GF-D8 (cell line): ENCODE measurements around the gene ESPL1.

Experiments used
- DNase-seq: peaks from one replicate; lab custom pipeline; 2025; lab: John Stamatoyannopoulos, UW

The ESPL1 gene

DNA sequence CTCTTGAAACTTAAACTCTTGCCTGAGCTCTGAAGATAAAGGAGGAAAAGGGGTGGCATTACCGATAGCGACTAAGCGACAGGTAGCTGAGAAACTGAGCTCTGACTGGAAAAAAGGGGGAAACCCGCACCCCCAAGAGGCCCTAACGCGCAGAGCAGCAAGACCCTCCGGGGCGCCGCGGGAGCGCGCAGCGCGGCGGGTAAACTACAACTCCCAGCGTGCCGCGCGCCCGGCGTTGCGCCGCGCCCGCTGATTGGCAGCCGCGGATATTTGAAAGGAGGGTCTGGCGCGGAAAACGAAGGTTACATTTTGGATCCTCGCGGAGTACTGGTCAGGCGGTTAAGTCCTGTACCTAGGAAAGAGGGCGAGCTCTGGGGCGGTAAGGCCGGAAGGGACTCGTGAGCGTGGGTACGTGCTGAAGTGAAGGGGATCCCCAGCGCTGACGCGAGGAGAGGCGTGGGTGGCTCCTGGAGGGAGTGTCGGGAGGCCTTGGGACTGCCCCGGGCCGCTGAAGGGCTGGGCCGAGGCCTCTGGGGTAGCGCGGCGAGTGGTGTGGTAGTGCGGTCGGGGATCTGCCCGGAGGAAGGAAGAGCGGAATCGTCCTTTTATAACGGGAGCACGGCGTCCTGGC, at the start of gene ESPL1:
TSS of gene ESPL1 (plus strand) at position 301 of the 631 bp plus-strand sequence. CDS start 468 bp downstream, outside the sequence.
- peak; percentile 39 for DNase-seq

DNA sequence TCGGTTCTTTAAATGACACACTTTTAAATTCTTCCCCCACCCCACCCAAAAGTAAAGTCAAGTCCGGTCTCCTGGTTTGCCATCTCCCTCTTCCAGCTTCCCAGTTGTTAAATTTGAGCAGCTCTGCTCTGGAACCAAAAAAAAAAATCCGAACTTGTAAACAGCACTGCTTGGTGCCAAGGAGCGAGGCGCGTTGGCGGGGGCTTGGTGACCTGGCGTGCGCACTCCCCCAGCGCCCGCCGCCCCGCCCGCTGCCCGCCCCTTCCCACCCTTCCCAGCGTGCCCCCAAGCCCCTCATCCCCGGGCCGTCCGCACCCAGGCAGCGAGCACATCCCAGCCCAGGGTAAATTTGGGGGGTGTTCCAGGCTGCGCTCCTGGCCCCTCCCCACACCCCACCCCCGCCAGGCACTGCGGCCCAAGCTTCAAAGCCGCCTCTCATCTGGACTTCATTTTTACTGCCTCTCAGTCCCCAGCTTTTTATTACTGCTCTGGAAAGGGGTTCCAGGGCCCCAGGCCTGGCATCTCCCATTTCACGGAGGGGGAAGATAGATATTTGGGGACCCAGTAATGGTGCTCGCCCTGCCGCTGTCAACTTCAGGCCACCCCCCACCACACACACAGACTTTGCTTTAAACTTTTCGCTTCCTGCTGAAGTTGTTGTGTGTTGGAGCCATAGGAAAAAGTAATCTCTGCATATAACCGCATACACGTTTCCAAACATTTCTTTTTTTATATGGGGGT, 49.4 kb upstream of the ESPL1 start:
- DNase-seq: no peak

DNA sequence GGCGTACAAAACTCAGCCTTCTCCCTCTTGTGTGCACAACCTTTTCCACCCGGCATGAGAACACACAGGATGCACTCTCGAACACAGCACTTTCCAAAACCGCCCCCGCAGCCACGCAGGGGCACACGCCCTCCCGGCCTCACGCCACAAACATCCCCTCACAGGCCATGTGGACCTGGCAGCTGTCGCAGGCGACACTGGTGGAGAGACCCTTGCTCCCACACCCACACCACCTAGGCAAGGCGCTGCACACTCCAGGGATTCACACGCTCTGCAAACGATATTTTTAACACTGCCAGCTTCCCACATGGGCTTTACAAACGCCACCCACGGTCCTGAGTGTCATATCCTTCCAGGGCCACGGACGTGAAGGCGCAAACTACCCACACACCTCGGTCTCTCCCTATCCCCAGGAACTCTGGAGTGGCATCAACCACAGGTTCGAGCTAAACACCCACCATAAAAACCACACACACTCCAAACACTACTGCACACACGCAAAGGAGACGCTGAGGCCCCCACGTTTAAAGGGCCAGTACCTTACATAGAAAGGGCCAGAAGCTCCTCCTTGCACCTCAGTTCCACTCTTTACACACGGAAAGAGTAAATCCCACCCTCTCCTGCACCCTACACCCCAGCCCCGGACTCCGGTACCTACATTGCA, 48.7 kb upstream of the ESPL1 start:
- no peak for DNase-seq

DNA sequence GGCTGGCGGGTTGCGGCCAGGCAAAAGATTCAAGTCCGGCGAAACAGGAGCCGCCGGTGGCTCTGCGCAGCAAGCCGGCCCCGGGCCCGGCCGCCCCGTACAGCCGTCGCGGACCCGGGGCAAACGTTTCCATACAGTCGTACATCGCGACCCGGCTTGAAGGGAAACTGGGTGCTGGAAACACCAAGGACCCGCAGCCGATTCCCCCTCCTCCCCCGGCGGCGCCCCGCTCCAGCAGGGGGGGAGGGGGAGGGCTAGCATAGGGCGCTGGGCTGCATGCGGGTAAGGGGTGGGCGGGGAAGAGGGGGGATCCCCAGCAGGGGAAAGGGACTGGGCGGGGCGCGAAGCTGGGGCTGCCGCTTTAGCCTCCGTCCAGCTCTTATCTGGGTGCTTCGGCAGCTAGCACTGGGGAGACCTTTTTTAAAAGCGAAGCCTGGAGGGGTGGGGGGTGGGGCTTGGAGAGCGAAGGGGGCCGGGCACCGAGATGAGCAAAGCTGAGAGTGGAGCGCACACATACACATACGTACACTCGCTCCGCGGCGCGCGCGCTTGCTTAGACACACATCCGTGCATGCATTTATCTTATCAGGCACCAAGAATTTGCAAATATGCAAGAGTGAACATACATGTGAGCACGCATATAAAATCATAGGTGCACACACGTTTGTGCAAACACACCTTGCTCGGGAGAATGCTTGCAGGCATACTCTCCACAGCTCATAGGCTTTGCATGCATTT, 48.0 kb upstream of the ESPL1 start:
- DNase-seq: peak; percentile 57

DNA sequence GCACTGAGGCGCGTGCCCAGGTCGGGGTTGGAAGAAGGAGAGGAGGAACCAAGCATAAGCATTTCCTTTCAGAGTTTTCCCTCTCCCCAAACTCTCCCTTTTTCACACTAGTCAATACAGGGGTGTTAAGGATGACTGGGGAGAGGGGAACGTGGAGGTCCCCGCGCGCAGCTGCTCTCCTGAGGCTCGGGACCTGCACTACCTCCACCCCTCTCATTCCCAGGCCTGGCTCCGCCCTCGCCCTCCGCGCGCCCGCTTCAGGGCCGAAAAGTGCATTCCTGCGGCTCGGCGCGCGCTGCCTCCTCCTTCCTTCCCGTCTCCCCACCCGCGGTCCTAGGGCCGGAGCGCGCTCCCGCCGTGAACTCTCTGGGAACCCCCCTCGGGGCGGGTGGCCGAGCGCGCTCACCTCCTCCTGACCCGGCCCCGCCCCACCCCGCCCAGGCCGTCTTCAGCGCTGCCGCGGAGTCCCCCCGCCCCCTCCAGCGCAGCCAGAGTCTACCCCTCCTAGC, 47.4 kb upstream of the ESPL1 start:
- DNase-seq: peak; percentile 81

DNA sequence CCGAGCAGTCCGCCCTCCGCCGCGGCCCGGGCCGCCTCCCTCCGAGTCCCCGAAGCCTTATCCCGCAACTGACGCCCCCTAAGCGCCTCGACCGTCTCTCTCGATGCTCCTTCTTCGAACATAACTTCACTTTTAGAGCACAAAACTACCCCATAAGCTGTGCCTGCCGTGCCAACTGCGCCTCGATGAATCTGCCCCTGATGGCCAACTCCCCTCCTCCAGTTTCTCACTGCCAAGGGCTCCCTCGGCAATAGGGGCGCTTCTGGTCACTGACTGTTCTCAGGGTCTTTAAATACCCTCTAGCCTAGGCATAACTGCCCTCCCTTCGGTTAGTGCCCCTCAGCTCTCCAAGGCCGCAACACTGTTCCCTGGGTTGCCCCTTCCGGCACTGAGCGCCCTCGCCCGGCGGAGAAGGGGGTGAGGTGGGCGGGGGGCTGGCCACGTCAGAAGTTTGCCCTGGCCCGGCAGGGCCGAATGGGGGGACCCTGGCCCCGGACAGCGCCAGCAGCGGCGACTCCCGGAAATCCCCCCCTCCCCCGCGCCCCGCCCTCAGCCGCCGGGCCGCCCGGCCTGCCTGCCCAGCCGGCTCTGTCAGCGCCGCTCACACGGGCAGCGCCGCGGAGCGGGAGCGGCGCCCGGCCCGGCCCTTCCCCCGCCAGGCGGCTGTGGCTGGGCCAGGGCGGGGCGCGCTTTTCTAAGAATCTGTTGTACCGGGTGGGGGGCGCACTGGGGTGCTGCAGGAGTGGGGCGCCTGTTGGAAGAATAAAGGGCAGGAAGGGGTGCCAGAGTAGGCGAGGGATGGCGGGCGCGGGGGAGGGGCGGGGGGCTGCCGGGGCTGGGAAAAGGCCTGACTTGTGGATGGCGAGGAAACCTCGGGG, 46.7 kb upstream of the ESPL1 start:
- DNase-seq: no peak

DNA sequence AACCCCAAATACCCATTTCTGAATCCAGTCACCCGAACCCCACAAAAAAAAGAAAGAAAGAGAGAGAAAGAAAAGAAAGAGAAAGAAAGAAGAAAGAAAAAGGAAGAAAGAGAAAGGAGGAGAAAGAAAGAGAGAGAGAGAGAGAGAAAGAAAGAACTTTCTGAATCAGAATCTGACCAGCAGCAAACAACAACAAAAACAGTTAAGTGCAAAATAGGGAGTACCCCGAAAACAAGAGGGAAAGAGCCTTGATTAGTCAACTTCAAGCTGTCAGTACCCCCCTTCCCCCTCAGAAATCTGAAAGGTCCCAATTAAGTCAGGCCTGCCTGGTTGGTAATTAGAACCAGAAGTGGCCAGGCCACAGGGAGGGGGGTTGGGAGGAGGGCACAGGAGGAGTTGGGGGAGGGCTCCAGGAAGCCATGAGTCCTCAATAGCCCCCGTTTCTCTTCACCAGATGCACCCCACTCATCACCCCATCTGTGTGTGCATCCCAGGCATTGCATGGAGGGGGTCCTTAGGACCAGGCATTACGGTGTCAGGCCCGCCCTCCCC, 45.9 kb upstream of the ESPL1 start:
- no peak for DNase-seq

DNA sequence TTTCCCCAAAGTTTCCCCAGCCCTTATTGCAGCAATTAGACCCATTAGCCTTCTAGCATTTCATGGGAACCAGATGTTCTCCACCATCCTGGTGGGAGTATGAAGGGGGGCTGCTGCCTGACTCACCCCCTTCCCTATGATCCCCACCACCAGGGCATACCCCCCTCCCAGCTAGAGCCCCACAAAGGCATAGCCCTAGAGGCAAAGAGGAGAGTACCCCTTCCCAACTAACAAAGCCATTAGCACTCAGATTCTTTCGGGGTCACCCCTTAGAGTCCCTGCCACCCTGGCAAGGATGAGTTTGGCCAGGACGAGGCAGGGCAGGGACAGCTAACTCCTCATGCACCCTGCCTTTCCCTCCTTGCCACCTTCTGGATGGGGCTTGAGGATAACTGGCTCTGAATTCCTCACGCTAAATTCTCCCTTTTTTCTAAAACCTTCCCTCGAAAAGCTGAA, 45.3 kb upstream of the ESPL1 start:
- no peak for DNase-seq

DNA sequence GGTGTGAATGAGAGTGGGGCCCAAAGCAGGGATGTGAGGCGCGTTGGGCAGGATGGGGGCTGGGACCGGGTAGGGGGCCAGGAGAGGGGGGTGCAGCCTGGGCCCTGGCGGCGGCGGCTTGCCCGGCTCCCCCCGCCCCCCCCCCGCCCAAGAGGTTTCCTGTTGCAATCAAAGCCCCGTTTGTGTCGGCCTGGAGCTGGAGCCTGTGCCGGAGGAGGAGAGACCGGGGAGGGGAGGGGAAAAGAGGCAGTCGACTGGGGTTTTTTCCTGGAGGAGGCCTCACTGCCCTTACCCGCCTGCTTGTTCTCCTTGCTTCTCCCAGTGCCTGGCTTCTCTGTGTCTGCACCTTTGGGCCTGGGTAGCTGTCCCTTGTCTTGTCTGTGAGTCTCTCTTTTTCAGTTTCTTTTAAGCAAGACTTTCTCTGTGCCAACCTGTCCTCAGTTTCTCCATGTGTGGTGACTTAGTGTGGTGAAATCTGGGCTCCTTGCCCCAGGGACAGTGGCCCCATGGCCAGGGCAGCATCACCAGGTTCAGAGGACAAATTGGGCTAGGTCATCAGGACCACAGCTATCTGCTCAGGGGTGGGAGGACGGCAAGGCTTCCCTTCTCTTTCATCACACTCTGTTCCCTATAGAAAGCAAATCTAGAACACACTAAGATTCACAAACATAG, 44.6 kb upstream of the ESPL1 start:
- no peak for DNase-seq

DNA sequence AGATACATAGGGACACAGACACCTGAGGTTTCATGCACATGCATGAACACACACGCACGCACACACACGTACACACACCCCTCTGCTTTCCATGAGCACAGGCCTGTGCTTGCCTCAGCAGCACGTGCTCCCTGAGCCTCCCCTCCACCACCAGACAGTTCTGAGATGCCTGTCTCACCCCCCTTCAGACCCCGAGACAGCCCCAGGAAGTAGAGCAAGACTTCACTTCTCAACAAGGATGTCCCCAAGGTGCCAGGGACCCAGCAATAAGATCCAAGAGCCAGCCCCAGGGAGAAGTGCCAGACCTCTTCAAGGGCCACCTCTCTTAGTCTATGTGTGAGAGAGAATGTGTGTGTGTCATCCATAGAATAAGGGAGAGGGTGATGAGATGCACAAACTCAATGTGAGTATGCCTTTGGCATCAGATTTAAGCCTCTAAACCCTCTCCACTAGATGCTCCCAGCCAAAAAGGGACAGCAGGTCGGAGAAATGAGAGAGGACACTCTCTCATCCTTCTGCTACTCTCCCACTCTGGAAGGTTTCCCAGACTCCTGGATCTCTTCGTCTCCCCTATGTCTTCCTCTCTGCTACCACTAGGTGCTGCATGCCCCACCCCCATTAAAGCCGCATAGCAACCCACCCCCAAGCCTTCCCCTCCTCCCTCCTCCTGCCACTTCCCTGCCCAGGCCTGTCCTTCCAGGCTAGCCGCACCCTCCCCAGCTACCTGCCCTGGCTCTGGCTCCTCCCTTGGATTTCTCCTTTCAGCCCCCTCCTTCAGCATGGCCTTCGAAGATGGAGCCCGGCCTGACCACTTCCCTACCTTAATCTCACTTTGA, 43.8 kb upstream of the ESPL1 start:
- DNase-seq: no peak

DNA sequence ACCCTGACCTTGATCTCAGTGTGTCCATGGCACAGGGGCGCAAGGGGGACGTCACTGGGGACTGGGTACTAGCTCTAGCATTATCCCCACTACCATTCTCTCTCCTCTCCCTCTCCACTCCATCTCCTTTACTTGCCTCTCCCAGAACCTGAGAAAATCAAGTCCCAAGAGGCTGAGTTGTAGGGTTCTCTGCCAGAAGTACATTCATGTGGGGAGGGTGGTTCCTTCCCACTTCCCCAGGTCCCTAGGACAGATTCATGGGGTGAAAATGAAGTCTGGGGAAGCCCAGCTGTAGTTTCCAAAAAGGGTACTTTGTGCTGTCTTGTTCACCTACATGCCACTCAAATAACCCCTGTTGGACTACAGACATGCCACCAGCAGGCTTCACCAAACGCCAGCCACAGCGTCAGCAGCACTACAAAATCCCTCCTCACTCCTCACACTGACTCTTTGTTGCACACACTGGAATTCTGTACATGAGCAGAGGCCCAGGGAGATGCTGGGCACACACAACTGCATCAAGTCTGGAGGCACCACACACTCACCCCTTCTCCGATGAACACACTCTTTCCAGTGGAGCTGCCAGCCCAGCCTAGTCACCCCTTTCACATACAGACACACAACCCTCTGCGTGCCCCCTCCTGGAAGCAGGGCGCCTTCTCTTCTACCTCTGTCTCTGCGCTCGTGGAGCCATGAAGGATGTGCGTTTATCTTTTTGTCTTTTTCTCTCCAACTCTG, 43.0 kb upstream of the ESPL1 start:
- DNase-seq: no peak

DNA sequence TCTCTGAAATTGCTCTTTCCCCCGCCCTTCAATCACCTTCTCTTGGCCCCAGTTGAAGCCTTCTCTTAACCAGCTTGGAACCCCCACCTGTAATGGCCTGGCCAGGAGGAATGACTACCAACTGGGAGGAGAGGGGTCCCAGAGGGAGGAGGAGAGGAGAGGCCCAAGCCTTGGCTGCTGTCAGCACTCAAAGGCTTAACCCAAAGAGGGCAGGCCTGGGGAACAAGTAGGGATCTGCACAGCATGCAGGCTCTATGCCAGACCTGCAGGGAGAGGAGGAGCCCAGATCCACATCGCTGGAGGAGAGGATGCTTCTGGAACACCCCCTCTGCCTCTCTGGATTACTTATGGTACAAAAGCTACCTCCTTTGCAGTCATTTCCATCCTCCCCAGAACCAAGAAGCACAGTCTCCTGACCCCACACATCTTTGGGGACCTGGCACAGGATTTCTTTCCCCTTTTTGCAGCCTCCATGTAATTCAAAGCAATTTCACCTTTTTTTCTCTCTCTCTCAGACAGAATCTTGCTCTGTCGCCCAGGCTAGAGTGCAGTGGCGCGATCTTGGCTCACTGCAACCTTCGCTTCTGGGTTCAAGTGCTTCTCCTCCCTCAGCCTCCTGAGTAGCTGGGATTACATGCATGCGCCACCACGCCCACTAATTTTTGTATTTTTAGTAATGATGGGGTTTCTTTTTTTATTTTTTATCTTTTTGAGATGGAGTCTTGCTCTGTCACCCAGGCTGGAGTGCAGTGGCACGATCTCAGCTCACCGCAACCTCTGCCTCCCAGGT, 42.3 kb upstream of the ESPL1 start:
- DNase-seq: no peak

DNA sequence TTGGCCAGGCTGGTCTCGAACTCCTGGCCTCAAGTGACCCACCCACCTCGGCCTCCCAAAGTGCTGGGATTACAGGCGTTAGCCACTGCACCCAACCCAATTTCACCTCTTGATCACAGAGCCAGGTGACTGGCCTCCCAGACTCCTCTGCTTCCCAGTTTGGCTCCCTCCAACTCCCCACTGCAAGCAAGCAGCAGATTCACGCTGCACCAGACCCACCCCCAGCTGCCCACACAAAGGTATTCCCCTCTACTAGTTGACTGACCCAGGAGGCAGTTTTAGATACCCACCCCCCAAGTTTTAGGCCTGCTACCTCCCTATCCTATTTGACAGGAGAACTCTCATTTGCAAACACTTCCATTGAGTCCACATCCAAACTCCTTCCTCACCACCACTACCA, 41.3 kb upstream of the ESPL1 start:
- DNase-seq: no peak

DNA sequence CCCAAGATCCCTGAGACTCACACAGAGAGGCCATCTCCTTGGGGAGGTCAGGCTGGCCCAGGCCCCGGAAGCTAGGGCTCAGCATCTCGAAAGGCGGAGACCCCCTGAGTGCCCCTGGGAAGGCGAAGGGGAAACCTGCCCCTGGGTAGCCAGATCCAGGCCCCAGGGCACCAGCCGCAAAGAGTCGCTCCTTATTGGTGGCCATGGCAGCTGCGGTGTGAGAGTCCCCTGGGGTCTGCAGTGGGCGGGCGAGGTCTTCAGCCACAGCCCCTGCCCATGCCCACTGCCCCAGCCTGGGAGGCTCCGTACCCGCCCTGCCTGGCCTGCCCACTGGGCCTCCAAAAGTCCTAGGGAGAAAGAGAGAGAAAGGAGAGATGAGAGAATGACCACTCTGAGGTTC, 40.8 kb upstream of the ESPL1 start:
- no peak for DNase-seq

DNA sequence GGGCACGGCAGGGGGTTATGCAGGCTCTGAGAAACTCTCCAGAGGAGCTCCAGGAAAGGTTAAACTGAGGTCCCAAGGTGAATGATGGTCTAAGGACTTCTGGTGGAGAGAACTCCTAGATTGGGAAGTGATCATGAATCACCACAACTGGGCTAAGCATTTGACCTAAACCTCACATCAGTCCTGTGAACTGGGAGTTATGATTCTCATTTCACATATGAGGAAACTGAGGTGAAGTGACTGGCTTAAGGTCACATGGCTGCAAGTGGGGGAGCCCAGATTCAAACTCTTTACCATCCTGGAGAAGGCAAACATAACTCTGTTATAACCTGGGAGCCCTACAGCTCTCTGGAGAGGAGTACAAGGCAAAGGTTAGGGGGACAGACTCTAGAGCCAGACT, 40.3 kb upstream of the ESPL1 start:
- no peak for DNase-seq

DNA sequence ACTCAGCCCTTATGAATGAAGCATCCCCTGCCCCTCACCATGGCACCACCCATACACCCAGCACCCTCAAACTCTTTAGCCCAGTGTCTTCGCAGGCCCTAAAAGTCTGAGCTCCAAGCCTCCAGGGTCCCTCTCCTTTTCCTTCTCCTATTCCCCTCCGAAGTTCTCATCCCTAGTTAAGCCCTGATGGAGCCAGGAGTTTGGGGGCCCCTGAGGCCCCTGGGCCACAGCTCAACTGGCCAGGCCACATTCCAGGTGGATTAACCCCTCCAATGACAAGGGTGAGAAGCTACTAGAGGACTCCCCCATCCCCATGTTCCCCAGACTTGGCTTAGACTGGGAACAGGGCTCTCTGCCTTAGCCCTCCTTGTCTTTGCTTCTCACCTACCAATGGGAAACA, 38.6 kb upstream of the ESPL1 start:
- no peak for DNase-seq

DNA sequence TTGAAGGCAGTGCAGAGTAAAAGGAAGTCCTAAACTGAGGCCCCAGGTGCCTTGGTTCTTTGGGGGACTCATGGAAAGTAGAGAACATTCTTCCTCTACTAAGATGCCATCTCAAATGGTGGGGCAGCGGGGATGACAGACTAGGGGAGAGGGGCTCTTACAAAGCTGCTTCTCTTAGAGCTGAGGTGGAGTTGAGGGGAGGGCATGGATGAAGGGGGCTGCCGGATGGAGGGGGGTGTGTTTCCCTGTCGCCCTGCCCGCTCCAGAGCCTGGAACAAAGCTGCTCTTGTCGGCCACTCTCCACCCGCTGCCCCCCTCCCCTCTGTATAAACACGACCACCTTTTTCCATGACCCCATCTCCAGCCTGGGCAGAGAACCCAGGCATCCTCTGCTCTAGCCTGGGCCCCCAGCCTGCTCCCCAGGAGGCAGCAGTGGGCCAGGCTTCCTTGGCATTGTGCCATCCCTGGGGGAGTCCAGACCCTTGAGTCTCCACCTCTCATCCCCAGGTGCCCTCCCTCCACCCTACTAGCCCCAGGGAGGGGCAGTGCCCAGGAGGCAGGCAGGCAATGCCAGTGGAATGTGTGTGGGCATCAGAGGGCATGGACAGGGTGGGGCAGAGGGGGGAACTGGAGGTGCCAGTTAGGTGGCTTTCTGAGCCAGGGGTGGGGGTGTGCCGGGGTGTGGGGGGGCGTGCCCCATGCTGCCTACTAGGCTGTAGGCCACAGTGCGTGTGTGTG, 37.8 kb upstream of the ESPL1 start:
- no peak for DNase-seq

DNA sequence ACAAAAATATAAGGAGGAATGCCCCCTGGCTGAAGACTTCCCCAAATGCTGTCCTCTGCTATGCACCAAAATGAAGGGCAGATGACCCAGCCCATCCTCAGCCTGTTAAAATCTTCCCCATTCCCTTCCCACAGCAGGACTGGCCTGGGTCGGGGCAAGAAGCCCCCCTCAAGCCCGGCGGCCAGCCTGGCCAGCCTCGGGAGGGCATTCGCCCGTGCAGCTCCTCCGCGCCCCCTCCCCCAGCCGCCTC, 36.5 kb upstream of the ESPL1 start:
- no peak for DNase-seq
